GM10266 (cell line): ENCODE results near the gene SPINK6.

Source experiments
- DNase-seq: peaks from one replicate; pipeline ENCODE4 v3.0.0; 2012; ENCODE audit errors: extremely low spot score
- CTCF ChIP-seq: IDR thresholded peaks from 2 replicates; pipeline ENCODE4 v1.5.1; 2012; ENCODE audit warnings: mild to moderate bottlenecking, low read depth; ENCODE audit not compliant: control insufficient read depth, insufficient read depth; ENCODE audit errors: missing control alignments

Gene SPINK6

DNA sequence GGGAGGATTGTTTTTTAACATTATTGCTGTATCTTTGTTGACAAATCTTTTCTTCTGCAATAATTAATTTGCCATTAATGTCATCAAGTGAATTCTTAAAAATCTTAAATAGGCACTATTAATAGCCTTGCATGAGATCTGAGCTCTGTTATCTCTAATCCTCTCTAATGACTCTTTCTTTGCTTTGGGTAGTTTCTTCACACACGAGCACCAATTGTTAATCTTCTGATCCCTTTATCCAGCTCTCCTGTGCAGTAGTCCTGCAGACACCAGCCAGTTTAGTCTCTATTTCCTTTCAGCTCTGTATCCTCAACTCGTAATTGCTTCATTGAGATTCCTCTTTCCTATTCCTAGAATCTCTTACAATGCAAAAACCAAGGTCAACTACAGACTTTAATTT is 26.4 kb upstream of the SPINK6 start:
- no peak for DNase-seq
- TF ChIP-seq CTCF = no peak

DNA sequence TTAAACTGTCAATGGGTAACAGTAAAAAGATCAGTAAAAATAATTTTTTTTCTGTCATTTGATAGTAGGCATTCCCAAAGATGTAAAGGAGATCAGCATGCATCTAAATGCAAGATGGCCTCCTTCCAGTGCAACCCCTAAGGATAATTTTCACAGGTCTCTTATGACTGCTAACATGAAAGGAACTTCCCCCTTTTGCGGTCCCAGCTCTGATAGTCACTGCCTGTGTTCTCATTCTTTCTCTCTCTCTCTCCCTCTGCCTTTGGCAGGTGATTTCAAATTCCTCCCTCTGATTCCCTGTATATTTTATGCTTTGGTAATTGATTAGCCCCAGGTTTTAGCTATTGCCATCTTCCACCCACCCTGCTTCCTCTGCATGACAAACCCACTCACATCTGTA is 25.6 kb upstream of the SPINK6 start:
- TF ChIP-seq CTCF = no peak
- no peak for DNase-seq

DNA sequence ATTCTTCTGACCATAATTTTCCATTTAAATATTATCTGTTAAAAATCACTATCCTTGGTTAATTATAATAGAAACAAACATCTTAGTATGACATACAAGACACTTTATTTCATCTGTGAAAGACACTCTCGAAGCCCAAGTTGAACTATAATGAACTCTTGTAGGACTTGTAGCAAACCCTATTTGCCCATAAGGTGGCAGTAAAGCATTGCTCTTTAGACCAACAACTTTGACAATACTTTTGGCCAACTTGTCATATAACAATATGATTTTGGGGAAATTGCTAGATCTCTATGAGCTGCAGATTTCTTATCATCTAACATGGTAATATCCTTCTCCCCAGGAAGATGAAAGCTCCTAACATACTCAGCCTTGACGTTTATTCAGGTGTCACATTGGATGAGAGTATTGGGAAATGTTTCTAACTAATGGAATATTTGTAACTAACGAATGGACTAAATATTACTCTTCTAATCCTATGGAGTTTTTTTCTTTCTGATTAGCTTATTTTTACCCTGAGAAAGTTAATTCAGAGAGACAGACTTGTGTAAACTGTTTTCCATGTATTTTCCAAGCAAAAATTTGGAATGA is 23.5 kb upstream of the SPINK6 start:
- TF ChIP-seq CTCF = peak; percentile 58
- DNase-seq = no peak

GRCh38 chr5:148186248-148187003 is 16.4 kb upstream of the SPINK6 start:
- TF ChIP-seq CTCF = no peak
- DNase-seq = no peak

DNA sequence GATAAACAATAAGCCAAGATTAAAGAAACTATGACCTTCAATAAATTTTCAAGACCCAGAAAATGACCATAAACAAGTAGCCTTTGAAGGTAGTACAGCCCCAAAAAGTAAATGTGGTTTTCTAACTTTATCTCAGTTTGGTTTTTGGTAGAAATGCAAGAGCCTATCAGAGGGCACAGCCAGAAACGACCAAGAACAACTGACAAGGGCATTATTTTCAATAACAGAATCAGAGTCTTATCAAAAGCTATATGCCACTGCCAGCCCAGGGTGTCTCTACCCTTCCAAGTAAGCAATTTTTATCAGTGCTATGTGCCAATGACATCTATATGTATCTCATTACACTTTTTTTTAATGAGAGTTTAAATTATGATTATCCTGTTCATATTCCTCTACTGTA is 11.8 kb upstream of the SPINK6 start:
- no peak for TF ChIP-seq CTCF
- DNase-seq = no peak

DNA sequence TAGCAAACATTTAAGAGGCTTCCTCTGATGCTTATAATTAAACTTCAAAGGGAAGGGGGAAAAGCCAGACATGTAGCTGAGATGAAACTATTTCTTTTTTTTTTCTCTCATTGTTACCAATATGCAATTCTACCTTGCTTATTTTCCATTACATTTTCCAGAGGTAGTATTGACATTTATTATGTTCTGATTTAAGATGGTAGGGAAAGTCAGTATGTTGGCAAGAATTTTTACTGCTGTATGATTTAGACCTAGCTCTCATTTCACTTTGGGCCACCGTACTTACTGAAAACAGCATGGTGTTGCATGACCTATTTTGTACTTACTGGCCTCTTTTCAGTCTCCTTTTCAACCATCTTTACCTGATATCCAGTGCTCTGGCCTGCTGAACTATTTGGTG is 9.6 kb upstream of the SPINK6 start:
- TF ChIP-seq CTCF = no peak
- no peak for DNase-seq

DNA sequence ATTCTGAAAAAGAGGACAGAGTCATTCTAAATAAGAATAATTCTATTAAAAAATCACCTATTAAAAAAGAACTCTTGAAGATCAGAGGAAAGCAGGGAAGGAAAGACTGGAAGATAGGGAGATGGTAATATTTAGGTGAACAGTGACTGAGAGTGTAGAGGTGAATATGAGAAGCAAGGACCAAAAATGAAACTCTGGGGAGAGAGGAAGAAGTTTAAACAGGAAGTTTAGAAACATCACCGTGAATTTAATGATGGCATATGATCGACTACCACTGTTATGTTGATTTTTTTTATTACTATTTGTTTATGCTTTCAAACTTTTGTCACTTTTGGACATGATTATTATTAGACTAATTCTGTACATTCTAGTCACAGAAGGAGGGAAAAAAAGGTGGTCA is 1.7 kb upstream of the SPINK6 start:
- no peak for TF ChIP-seq CTCF
- DNase-seq = no peak
